ENCODE measurements around the gene MTHFD1L. TPM values are rescaled to one million over a fixed set of nuclear protein-coding genes. Genes with fewer than 3 reads are reported as not detected.

The MTHFD1L gene
- total RNA-seq (2021; fragmentation: NEBNext Ultra II Directional; extraction: Animal tissue kit (Norgen Biotek cat#: 25700)) = 104 and 105 TPM in 2 replicates
- polyA plus RNA-seq (2011; rRNA removed) = 26.3 and 29.2 TPM in 2 replicates
- polyA plus RNA-seq (2011; cell fraction: cytosol; rRNA removed) = 32.1 TPM
- 32.1 TPM for polyA plus RNA-seq (2011; cell fraction: nucleus; rRNA removed)
- 57.6 to 75.9 TPM (median 64.8 TPM) in 4 replicates for polyA plus RNA-seq (2012, experiment 1 of 2)
- 41.3 TPM for polyA plus RNA-seq (2012, experiment 2 of 2)
- polyA plus RNA-seq (2013, experiment 1 of 2) = 43.7 TPM
- 43.9 TPM for polyA plus RNA-seq (2013, experiment 2 of 2)
- 56.7 and 64.4 TPM in 2 replicates for polyA minus RNA-seq (2011; rRNA and poly(A)+ RNA removed)
- polyA minus RNA-seq (2011; cell fraction: cytosol; rRNA and poly(A)+ RNA removed) = 40.2 TPM
- polyA minus RNA-seq (2011; cell fraction: nucleus; rRNA and poly(A)+ RNA removed) = 74.9 TPM
- long read RNA-seq, experiment 1, transcript MTHFD1L-201 (8 exons, 1,049 nt) = major isoform, 6 of 105 reads
- long read RNA-seq, experiment 1, transcript MTHFD1L-203 (28 exons, 3,604 nt) = minor isoform, 5 of 105 reads
- long read RNA-seq, experiment 1, transcript MTHFD1L-211 (28 exons, 3,475 nt) = minor isoform, 5 of 105 reads
- long read RNA-seq, experiment 1, partial matches to known transcripts = 70 of 105 reads
- long read RNA-seq, experiment 1, other reads (novel, unspliced or antisense) = 19 of 105 reads
- long read RNA-seq, experiment 2, partial matches to known transcripts = 15 of 17 reads
- long read RNA-seq, experiment 2, other reads (novel, unspliced or antisense) = 2 of 17 reads

DNA sequence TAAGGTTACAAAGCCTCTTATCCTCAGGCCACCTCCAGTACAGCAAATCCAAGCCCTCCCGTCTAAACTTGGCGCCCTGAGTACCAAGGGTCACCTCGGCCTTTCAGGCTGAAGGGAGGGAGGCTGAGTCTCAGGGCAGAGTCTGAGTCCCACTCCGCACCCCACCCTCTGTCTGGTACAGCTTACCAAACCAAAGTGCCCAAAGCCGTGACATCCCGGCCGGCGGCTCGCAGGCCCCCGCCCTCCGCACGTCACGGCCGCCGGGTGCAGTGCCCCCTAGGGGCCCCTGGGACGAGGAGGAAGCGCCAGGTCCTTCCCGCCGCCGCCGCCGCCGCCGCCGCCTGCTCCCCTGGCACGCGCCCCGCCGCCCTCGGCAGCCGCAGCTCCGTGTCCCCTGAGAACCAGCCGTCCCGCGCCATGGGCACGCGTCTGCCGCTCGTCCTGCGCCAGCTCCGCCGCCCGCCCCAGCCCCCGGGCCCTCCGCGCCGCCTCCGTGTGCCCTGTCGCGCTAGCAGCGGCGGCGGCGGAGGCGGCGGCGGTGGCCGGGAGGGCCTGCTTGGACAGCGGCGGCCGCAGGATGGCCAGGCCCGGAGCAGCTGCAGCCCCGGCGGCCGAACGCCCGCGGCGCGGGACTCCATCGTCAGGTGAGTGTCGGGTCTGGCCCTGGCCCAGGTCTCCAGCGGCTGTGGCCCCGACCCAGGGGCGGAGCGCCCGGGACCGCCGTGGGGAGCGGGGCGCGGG is at the start of gene MTHFD1L:
Gene MTHFD1L (plus strand): TSS at position 297 of the 741 bp plus-strand sequence. CDS start 121 bp downstream, at position 418.
- Histone ChIP-seq H3K27me3 (replicated peaks in 1 of 4; ENCODE audit: control insufficient read depth in 3 of 4, extremely low read depth in 1 of 4, insufficient read depth in 3 of 4, low read length in 3 of 4) (no peaks in the 10 kb centered on the region), H3K14ac (ENCODE audit: insufficient read length) (no peak within 1 kb of the TSS), H3K23me2 (ENCODE audit: low read depth, low read length) (peaks cover 5% of the 10 kb centered on the region), H2AK5ac (ENCODE audit: low read depth, low read length) (no peak within 1 kb of the TSS), H3K4me2 (ENCODE audit: insufficient read depth in 1 of 2, low read depth in 2 of 2, low read length in 2 of 2) (peak within 1 kb of the TSS; percentile 96 to 97), H4K20me1 (replicated peaks in 1 of 2; ENCODE audit: control insufficient read depth in 1 of 2, insufficient read depth in 2 of 2, low read length in 2 of 2) (peaks cover 0 to 2% of the 10 kb centered on the region in 2 experiments), H2BK120ac (replicated peaks; ENCODE audit: low read depth, low read length) (no peak within 1 kb of the TSS), H3K27ac (ENCODE audit: low read depth, low read length) (peak within 1 kb of the TSS; percentile 90), H3K4me1 (replicated peaks in 1 of 4; ENCODE audit: control insufficient read depth in 3 of 4, insufficient read depth in 4 of 4, low read length in 3 of 4) (peaks cover 0 to 3% (median 1%) of the 10 kb centered on the region in 4 experiments; a peak in 2 of 7 replicates), H2BK5ac (ENCODE audit: low read depth, low read length) (peak within 1 kb of the TSS; percentile 96), H2BK12ac (ENCODE audit: low read depth, low read length) (peak within 1 kb of the TSS; percentile 81; the same call in 1 of the 2 replicates), H3K79me2 (ENCODE audit: control insufficient read depth in 1 of 2, insufficient read depth in 2 of 2, low read length in 2 of 2) (peaks cover 14 to 39% of the 10 kb centered on the region in 2 experiments), H2AFZ (ENCODE audit: low read length) (peak within 1 kb of the TSS; percentile 100; the same call in 1 of the 2 replicates), H3K9ac (replicated peaks in 1 of 4; ENCODE audit: extremely low read depth in 1 of 4, low read depth in 3 of 4, low read length in 3 of 4) (peak within 1 kb of the TSS; percentile 77 to 99 (median 86)), H3K56ac (replicated peaks; ENCODE audit: insufficient read length, low read depth, low read length) (peak within 1 kb of the TSS; percentile 86), H3K18ac (ENCODE audit: extremely low read depth, low read length) (peak within 1 kb of the TSS; percentile 97), H3K36me3 (ENCODE audit: control insufficient read depth in 2 of 4, insufficient read depth in 4 of 4, low read length in 3 of 4) (peaks cover 0 to 2% (median 0%) of the 10 kb centered on the region in 4 experiments; a peak in 2 of 8 replicates), H2BK20ac (ENCODE audit: low read length) (no peak within 1 kb of the TSS), H3K4me3 (ENCODE audit: extremely low read depth in 1 of 4, insufficient read depth in 2 of 4, low read depth in 3 of 4, low read length in 4 of 4) (peak within 1 kb of the TSS; percentile 56 to 96 (median 74)), H4K8ac (ENCODE audit: extremely low read depth, insufficient read depth, low read length) (peak within 1 kb of the TSS; percentile 98), H3K23ac (ENCODE audit: insufficient read length) (no peak within 1 kb of the TSS), H2BK15ac (ENCODE audit: low read length) (peak within 1 kb of the TSS; percentile 99; the same call in 1 of the 2 replicates), H4K91ac (replicated peaks; ENCODE audit: insufficient read length, low read length) (peak within 1 kb of the TSS; percentile 49), H3K9me3 (ENCODE audit: insufficient read depth in 2 of 2, low read depth in 1 of 2, low read length in 1 of 2) (no peaks in the 10 kb centered on the region), H4K5ac (ENCODE audit: insufficient read length, low read depth, low read length) (peak within 1 kb of the TSS; percentile 92), H3K79me1 (ENCODE audit: low read depth, low read length) (peaks cover 5% of the 10 kb centered on the region), H3K4ac (replicated peaks; ENCODE audit: insufficient read length, low read depth, low read length) (no peak within 1 kb of the TSS)
- FAIRE-seq (no peak), DNase-seq (ENCODE audit: low read depth in 1 of 2, low spot score in 2 of 2) (peak in 1 of 2 experiments; percentile 89)
- POLR2A ChIA-PET (ENCODE audit: partially characterized antibody) = interaction anchor here (0.7 to 3.8 kb wide), 22 partner anchors 11 to 484 kb away, joined by 3 to 69 read pairs (median 4); no protein-coding TSS in a partner anchor
- WGBS, 2 experiments (ENCODE audit: extremely low coverage in 1 of 2, insufficient coverage in 1 of 2, insufficient read length in 1 of 2, insufficient replicate concordance in 2 of 2, low coverage in 1 of 2, low lambda C conversion rate in 2 of 2, missing lambda C conversion rate in 1 of 2) = 0% methylated on average over 22 of the region's 82 CpGs; no CpG with 5 or more reads in 1 of the 2 experiments
- CTCF ChIA-PET (ENCODE audit: partially characterized antibody) = interaction anchor here (0.8 to 4.7 kb wide), 9 partner anchors 9 to 49 kb away, joined by 3 to 23 read pairs (median 3); no protein-coding TSS in a partner anchor
- no peak for TF ChIP-seq SAP30 (IDR thresholded peaks at IDR 0.05; ENCODE audit: insufficient read depth, insufficient replicate concordance, low read length)
- TF ChIP-seq, protein P1, sequence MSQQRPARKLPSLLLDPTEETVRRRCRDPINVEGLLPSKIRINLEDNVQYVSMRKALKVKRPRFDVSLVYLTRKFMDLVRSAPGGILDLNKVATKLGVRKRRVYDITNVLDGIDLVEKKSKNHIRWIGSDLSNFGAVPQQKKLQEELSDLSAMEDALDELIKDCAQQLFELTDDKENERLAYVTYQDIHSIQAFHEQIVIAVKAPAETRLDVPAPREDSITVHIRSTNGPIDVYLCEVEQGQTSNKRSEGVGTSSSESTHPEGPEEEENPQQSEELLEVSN (IDR thresholded peaks at IDR 0.05) = peak; percentile 15; the same call in 1 of the 2 replicates
- TF ChIP-seq, protein P2, sequence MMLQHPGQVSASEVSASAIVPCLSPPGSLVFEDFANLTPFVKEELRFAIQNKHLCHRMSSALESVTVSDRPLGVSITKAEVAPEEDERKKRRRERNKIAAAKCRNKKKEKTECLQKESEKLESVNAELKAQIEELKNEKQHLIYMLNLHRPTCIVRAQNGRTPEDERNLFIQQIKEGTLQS (IDR thresholded peaks at IDR 0.05; ENCODE audit: insufficient read depth, low read depth, low read length) = no peak
- no peak for TF ChIP-seq CHD2 (IDR thresholded peaks at IDR 0.05; ENCODE audit: low read length)
- TF ChIP-seq EP300 (IDR thresholded peaks at IDR 0.05; ENCODE audit: borderline replicate concordance in 1 of 2, low read depth in 2 of 2, low read length in 2 of 2) = peak in 1 of 2 experiments; percentile 17; a peak in 1 of 3 replicates

Measured in H1 (cell line).